ENCODE data around the gene IRX4. TPM values are rescaled to one million over a fixed set of nuclear protein-coding genes. Genes with fewer than 3 reads are reported as not detected.
"Not testable (repeated sequence)": the region's sequence is repeated elsewhere in the genome, so short reads cannot be mapped to it uniquely, and the experiment has no call there.

Gene IRX4
- total and polyA plus RNA-seq, 2 experiments from 2014 or later: not detected

GRCh38 chr5:1874771-1875220 lies 7.9 kb downstream of the IRX4 start:
- peaks cover 58% of the 10 kb centered on the region for H3K27me3 ChIP-seq (replicated peaks; ENCODE audit: insufficient read depth)
- H4K20me1 ChIP-seq (ENCODE audit: insufficient read depth): no peaks in the 10 kb centered on the region
- H3K9ac ChIP-seq: no peak overlapping the region
- no peak overlapping the region for H2AFZ ChIP-seq
- WGBS, 2 experiments (ENCODE audit: low coverage in 1 of 2, low lambda C conversion rate in 2 of 2, missing lambda C conversion rate in 2 of 2): 13 to 25% methylated on average over 27 to 36 of the region's 36 CpGs
- in situ Hi-C loops (cut with MboI): no loop called here
- TF ChIP-seq EZH2 (IDR thresholded peaks at IDR 0.05; ENCODE audit: insufficient read depth, poor library complexity, severe bottlenecking): peak; percentile 85
- TF ChIP-seq EZH2phosphoT487 (IDR thresholded peaks at IDR 0.05; ENCODE audit: insufficient read depth, low read depth): peak; percentile 63; the same call in 1 of the 2 replicates
- H3K4me3 ChIP-seq: no peak overlapping the region
- no peak for DNase-seq
- H3K79me2 ChIP-seq (ENCODE audit: insufficient read depth): no peaks in the 10 kb centered on the region
- no peaks in the 10 kb centered on the region for H3K36me3 ChIP-seq (ENCODE audit: low read depth)
- H3K4me2 ChIP-seq (ENCODE audit: unreplicated experiment): no peak overlapping the region
- no peaks in the 10 kb centered on the region for H3K9me2 ChIP-seq (ENCODE audit: insufficient read depth)
- H3K4me1 ChIP-seq (ENCODE audit: insufficient read depth): no peaks in the 10 kb centered on the region
- no peaks in the 10 kb centered on the region for H3F3A ChIP-seq (ENCODE audit: insufficient read depth)
- no peaks in the 10 kb centered on the region for H3K9me3 ChIP-seq (ENCODE audit: low read depth)
- H3K27ac ChIP-seq: no peak overlapping the region

- 19 to 24% methylated on average over 10 of the region's 10 CpGs for WGBS, 2 experiments (ENCODE audit: low coverage in 1 of 2, low lambda C conversion rate in 2 of 2, missing lambda C conversion rate in 2 of 2)
- no peaks in the 10 kb centered on the region for H3K4me1 ChIP-seq (ENCODE audit: insufficient read depth)
- H2AFZ ChIP-seq: no peak overlapping the region
- no peak for TF ChIP-seq EZH2phosphoT487 (IDR thresholded peaks at IDR 0.05; ENCODE audit: insufficient read depth, low read depth)
- no peak for TF ChIP-seq EZH2 (IDR thresholded peaks at IDR 0.05; ENCODE audit: insufficient read depth, poor library complexity, severe bottlenecking)
- no peak overlapping the region for H3K27ac ChIP-seq
- no peaks in the 10 kb centered on the region for H3F3A ChIP-seq (ENCODE audit: insufficient read depth)
- H3K79me2 ChIP-seq (ENCODE audit: insufficient read depth): no peaks in the 10 kb centered on the region
- H3K9ac ChIP-seq: no peak overlapping the region
- no peaks in the 10 kb centered on the region for H3K9me3 ChIP-seq (ENCODE audit: low read depth)
- DNase-seq: no peak
- H3K36me3 ChIP-seq (ENCODE audit: low read depth): no peaks in the 10 kb centered on the region
- H3K27me3 ChIP-seq (replicated peaks; ENCODE audit: insufficient read depth): peaks cover 54% of the 10 kb centered on the region
- in situ Hi-C loops (cut with MboI): no loop called here
- H3K4me2 ChIP-seq (ENCODE audit: unreplicated experiment): no peak overlapping the region
- no peaks in the 10 kb centered on the region for H4K20me1 ChIP-seq (ENCODE audit: insufficient read depth)
- H3K9me2 ChIP-seq (ENCODE audit: insufficient read depth): no peaks in the 10 kb centered on the region
- H3K4me3 ChIP-seq: no peak overlapping the region
Measured at GRCh38 chr5:1874348-1874747, 8.4 kb downstream of the IRX4 start.

DNA sequence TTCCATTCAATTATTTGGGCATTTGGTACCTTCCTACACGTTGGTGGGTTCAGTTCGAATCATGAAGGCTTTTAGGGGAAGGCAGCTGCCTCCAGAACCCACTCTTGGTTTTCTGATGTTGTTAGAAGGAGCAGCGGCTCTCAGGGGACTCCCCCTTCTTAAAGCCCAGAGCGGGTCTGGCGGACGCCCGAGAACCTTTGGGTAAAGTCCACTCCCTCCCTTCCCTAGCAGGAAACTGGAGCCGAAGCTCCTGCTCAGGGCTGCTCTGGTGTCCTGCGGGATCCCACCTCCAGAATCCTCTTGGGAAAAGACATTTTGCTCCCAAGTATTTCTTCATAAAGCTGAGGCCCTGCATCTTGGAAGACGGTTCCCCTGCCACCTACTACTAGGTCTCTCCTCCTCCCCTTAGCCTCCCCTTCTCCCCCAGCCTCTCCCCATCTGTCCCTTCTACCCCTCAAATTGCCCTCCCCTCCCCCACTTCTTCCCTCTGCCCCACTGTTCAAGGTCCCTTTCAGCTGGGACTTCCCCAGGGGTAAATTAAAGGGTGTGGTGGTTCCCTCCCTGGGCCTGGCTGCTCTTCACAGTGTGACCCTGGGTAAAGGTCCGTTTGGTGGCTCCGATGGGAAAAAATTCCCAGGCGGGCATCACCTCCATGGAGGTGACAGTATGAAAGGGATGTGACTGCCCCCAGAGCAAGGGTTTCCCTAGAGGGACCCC lies 9.3 kb downstream of the IRX4 start:
- Histone ChIP-seq H3F3A (ENCODE audit: insufficient read depth) (no peaks in the 10 kb centered on the region), H3K4me3 (no peak overlapping the region), H3K4me1 (ENCODE audit: insufficient read depth) (no peaks in the 10 kb centered on the region), H3K27me3 (replicated peaks; ENCODE audit: insufficient read depth) (peaks cover 50% of the 10 kb centered on the region), H4K20me1 (ENCODE audit: insufficient read depth) (no peaks in the 10 kb centered on the region), H3K27ac (no peak overlapping the region), H3K9me2 (ENCODE audit: insufficient read depth) (no peaks in the 10 kb centered on the region), H3K79me2 (ENCODE audit: insufficient read depth) (no peaks in the 10 kb centered on the region), H3K9ac (no peak overlapping the region), H3K4me2 (ENCODE audit: unreplicated experiment) (no peak overlapping the region), H3K9me3 (ENCODE audit: low read depth) (no peaks in the 10 kb centered on the region), H3K36me3 (ENCODE audit: low read depth) (no peaks in the 10 kb centered on the region), H2AFZ (no peak overlapping the region)
- 44 to 48% methylated on average over 11 to 13 of the region's 13 CpGs for WGBS, 2 experiments (ENCODE audit: low coverage in 1 of 2, low lambda C conversion rate in 2 of 2, missing lambda C conversion rate in 2 of 2)
- DNase-seq: no peak
- in situ Hi-C loops (cut with MboI): no loop called here
- no peak for TF ChIP-seq EZH2phosphoT487 (IDR thresholded peaks at IDR 0.05; ENCODE audit: insufficient read depth, low read depth)
- TF ChIP-seq EZH2 (IDR thresholded peaks at IDR 0.05; ENCODE audit: insufficient read depth, poor library complexity, severe bottlenecking): no peak

GRCh38 chr5:1871441-1871840 lies 11.3 kb downstream of the IRX4 start:
- no peak overlapping the region for H3K4me3 ChIP-seq
- no peak for DNase-seq
- no peaks in the 10 kb centered on the region for H3K9me2 ChIP-seq (ENCODE audit: insufficient read depth)
- in situ Hi-C loops (cut with MboI): no loop called here
- no peak overlapping the region for H3K9ac ChIP-seq
- H3K9me3 ChIP-seq (ENCODE audit: low read depth): no peaks in the 10 kb centered on the region
- TF ChIP-seq EZH2phosphoT487 (IDR thresholded peaks at IDR 0.05; ENCODE audit: insufficient read depth, low read depth) (no peak), EZH2 (IDR thresholded peaks at IDR 0.05; ENCODE audit: insufficient read depth, poor library complexity, severe bottlenecking) (no peak)
- H2AFZ ChIP-seq: no peak overlapping the region
- WGBS, 2 experiments (ENCODE audit: low coverage in 1 of 2, low lambda C conversion rate in 2 of 2, missing lambda C conversion rate in 2 of 2): 71 to 75% methylated on average over 13 to 14 of the region's 14 CpGs
- no peaks in the 10 kb centered on the region for H4K20me1 ChIP-seq (ENCODE audit: insufficient read depth)
- H3K36me3 ChIP-seq (ENCODE audit: low read depth): no peaks in the 10 kb centered on the region
- no peaks in the 10 kb centered on the region for H3K79me2 ChIP-seq (ENCODE audit: insufficient read depth)
- no peaks in the 10 kb centered on the region for H3F3A ChIP-seq (ENCODE audit: insufficient read depth)
- no peak overlapping the region for H3K4me2 ChIP-seq (ENCODE audit: unreplicated experiment)
- no peaks in the 10 kb centered on the region for H3K4me1 ChIP-seq (ENCODE audit: insufficient read depth)
- peaks cover 35% of the 10 kb centered on the region for H3K27me3 ChIP-seq (replicated peaks; ENCODE audit: insufficient read depth)
- no peak overlapping the region for H3K27ac ChIP-seq

- peaks cover 33% of the 10 kb centered on the region for H3K27me3 ChIP-seq (replicated peaks; ENCODE audit: insufficient read depth)
- 84 to 87% methylated on average over 12 to 21 of the region's 21 CpGs for WGBS, 2 experiments (ENCODE audit: low coverage in 1 of 2, low lambda C conversion rate in 2 of 2, missing lambda C conversion rate in 2 of 2)
Measured at GRCh38 chr5:1870435-1871272, 12.1 kb downstream of the IRX4 start.

More at GRCh38 chr5:1870435-1871272, 12.1 kb downstream of the IRX4 start:
- H3K27ac ChIP-seq; H4K20me1 ChIP-seq (ENCODE audit: insufficient read depth); in situ Hi-C loops (cut with MboI); H3K4me3 ChIP-seq; H3K4me2 ChIP-seq (ENCODE audit: unreplicated experiment); H3K79me2 ChIP-seq (ENCODE audit: insufficient read depth); H3K36me3 ChIP-seq (ENCODE audit: low read depth); H3K9ac ChIP-seq; H2AFZ ChIP-seq; DNase-seq; H3K9me2 ChIP-seq (ENCODE audit: insufficient read depth); H3K9me3 ChIP-seq (ENCODE audit: low read depth); H3K4me1 ChIP-seq (ENCODE audit: insufficient read depth); H3F3A ChIP-seq (ENCODE audit: insufficient read depth): not testable (repeated sequence)

All from GM23248 (cell line).